HFF-Myc (cell line): Measurements from ENCODE around the gene TBL1X.

ENCODE experiments used
- DNase-seq: peaks from one replicate; pipeline ENCODE4 v3.0.0-alpha.2; 2011; ENCODE audit warnings: low read depth; ENCODE audit errors: extremely low read depth
- H3K4me3 ChIP-seq: replicated peaks from 2 replicates; pipeline ENCODE4 v1.5.1; 2011; ENCODE audit warnings: low read depth, mild to moderate bottlenecking, control low read depth, low read length
- CTCF ChIP-seq: IDR thresholded peaks from 2 replicates; pipeline ENCODE4 v1.5.1; 2012; ENCODE audit warnings: mild to moderate bottlenecking, low read depth, low read length, control low read depth; ENCODE audit errors: missing control alignments

Gene TBL1X

GRCh38 chrX:9770319-9770718, 305.5 kb downstream of the TBL1X start:
- no peak for DNase-seq
- no peak for TF ChIP-seq CTCF
- no peak overlapping the region for H3K4me3 ChIP-seq

GRCh38 chrX:9772943-9773342, 308.1 kb downstream of the TBL1X start:
- no peak overlapping the region for H3K4me3 ChIP-seq
- DNase-seq, result no peak
- no peak for TF ChIP-seq CTCF

GRCh38 chrX:9775930-9776329, 311.1 kb downstream of the TBL1X start:
- no peak for DNase-seq
- H3K4me3 ChIP-seq, result no peak overlapping the region
- no peak for TF ChIP-seq CTCF

DNA sequence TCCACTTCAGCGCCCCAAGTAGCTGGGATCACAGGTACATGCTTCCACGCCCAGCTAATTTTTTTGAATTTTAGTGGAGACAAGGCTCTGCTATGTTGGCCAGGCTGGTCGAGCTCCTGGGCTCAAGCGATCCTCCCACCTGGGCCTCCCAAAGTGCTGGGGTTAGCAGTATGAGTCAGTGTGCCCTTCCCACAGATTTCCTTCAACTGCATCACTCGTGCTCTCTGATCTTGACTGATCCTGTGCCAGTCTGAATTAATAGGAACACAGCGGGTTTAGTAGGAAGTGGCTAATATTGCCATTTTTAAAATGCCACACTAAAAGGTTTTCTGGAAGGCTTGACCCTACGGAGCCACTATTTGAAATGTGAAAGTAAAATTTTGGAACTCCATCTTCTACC, 317.1 kb downstream of the TBL1X start:
- TF ChIP-seq CTCF, result no peak
- H3K4me3 ChIP-seq, result no peak overlapping the region
- DNase-seq, result no peak

DNA sequence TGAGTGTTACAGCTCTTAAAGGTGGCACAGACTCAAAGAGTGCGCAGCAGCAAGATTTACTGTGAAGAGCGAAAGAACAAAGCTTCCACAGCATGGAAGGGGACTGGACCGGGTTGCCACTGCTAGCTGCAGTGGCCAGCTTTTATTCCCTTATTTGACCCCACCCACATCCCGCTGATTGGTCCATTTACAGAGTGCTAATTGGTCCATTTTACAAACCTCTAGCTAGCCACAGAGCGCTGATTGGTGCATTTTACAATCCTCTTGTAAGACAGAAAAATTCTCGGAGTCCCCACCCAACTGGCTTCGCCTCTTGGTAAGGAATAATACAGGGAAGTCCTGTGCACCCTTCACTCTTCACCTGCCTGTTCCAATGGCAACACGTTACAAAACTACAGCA, 319.5 kb downstream of the TBL1X start:
- no peak for DNase-seq
- H3K4me3 ChIP-seq, result no peak overlapping the region
- no peak for TF ChIP-seq CTCF

DNA sequence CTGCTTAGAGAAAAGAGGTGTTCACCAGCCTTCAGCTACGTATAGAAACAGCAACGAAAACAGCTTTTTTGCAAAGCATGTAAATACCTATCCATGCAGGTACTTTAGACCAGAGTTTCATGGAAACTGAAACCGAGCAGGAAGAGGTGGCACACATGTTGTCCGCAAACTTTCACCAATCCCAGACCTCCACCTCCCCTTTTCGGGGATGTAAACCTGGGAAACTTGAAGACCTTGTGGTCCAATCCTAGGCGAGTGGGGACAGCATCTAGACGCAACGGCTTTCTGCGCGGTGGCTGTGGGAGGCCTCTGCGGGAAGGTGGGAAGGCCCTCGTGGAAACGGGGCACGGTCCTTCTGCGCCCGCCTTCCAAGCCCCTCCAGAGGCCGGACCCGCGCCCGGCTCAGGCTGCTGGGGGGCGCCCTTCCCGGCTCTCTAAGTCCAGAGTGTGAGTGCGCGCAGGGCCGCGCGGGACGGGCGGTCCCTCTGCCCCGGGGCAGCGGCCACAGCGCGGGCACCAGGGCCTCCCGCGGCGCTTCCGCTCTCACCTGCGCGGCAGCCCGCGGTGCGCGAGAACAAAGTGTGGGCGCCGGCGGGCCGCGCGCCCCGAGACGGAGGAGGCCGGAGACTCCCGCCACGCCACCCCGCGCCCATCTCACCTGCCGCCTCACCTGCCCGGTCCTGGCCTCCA, 320.5 kb downstream of the TBL1X start:
- no peak for TF ChIP-seq CTCF
- no peak for DNase-seq
- no peak overlapping the region for H3K4me3 ChIP-seq
